Upper lobe of left lung (tissue), 6 donors: ENCODE data around the gene KRTAP10-5. TPM values are rescaled to one million over a fixed set of nuclear protein-coding genes. Genes with fewer than 3 reads are reported as not detected.

Experiments
- ATAC-seq, 2 donors: fragments of 200-7000 bp; cut with Tn5 transposase; one replicate each; pipeline ENCODE4 v1.9.1; 2022; ENCODE audit warnings: mild to moderate bottlenecking in 2 of 2, moderate library complexity in 2 of 2; ENCODE audit not compliant: low FRiP score in 2 of 2
- DNase-seq, 2 donors: peaks; one replicate each; pipeline ENCODE4 v3.0.0-alpha.2; 2019 to 2020
- H3K27ac ChIP-seq, 4 donors: fragments of 200-600 bp; sonication (generic); one replicate each; pipeline ENCODE4 v1.5.1; 2016 to 2019
- H3K27me3 ChIP-seq, 4 donors: fragments of 200-600 bp; sonication (generic); one replicate each; pipeline ENCODE4 v1.5.1; 2017 to 2019
- H3K36me3 ChIP-seq, 4 donors: fragments of 200-600 bp; sonication (generic); one replicate each; pipeline ENCODE4 v1.5.1; 2016 to 2019
- H3K4me1 ChIP-seq, 4 donors: fragments of 200-600 bp; sonication (generic); one replicate each; pipeline ENCODE4 v1.5.1; 2018 to 2019
- H3K4me3 ChIP-seq, 4 donors: fragments of 200-600 bp; sonication (generic); one replicate each; pipeline ENCODE4 v1.5.1; 2017 to 2019; ENCODE audit warnings: mild to moderate bottlenecking in 2 of 4, moderate library complexity in 1 of 4
- H3K9me3 ChIP-seq, 4 donors: fragments of 200-600 bp; sonication (generic); one replicate each; pipeline ENCODE4 v1.5.1; 2018 to 2019
- EP300 ChIP-seq, 4 donors: sonication (generic); formaldehyde crosslinking; IDR thresholded peaks; one replicate each; pipeline ENCODE4 v1.5.1; 2017; ENCODE audit warnings: antibody characterized with exemption in 4 of 4, control low read depth in 2 of 4
- POLR2A ChIP-seq, 4 donors: fragments of 450-650 bp; IDR thresholded peaks; one replicate each; pipeline ENCODE4 v1.5.1; 2016 to 2017; ENCODE audit warnings: antibody characterized with exemption in 4 of 4, mild to moderate bottlenecking in 2 of 4
- POLR2AphosphoS5 ChIP-seq, 2 donors: sonication (generic); formaldehyde crosslinking; IDR thresholded peaks; one replicate each; pipeline ENCODE4 v1.5.1; 2017; ENCODE audit warnings: antibody characterized with exemption in 2 of 2
- WGBS, 2 donors: methylation state at CpG; one replicate each; pipeline ENCODE4 v1.1.5; 2017 to 2018; 5-methylcytosine and 5-hydroxymethylcytosine counted together
- total RNA-seq, 6 donors: library from RNA; depleted of rRNA in 4 of 6; stranded (reverse); fragments of >200 nt in 4 of 6; gene quantifications; one replicate each; pipeline versions ENCODE4 v1.1.0 to v1.2.1, GENCODE V29; 2016 to 2021
- TF ChIP-seq, protein P1 (sequence below), 6 experiments: fragments of 450-650 bp in 4 of 6; fragments of 200-600 bp in 2 of 6; sonication (generic) in 2 of 6; IDR thresholded peaks; one replicate each; pipeline ENCODE4 v1.5.1; 2016 to 2019; ENCODE audit warnings: antibody characterized with exemption in 6 of 6
- donor health status: DM: no; HTN: no; CAD: no; lungs with moderate emphysema.
- donor health status: DM: no; HTN: yes; CAD: no; lungs with severe emphysema.

KRTAP10-5 gene
- total RNA-seq, 6 donors from 2014 or later: not detected

- no peak overlapping the region for H3K4me3 ChIP-seq
- no peaks in the 10 kb centered on the region for H3K4me1 ChIP-seq
- no peaks in the 10 kb centered on the region for H3K36me3 ChIP-seq
- no peak overlapping the region for H3K27ac ChIP-seq
- ATAC-seq: no peak
- no peak for TF ChIP-seq POLR2AphosphoS5 (IDR thresholded peaks at IDR 0.05)
- WGBS, 2 donors: 92 to 100% methylated on average over 2 of the region's 2 CpGs
- no peaks in the 10 kb centered on the region for H3K9me3 ChIP-seq
- DNase-seq: no peak
- peaks cover 0 to 5% (median 0%) of the 10 kb centered on the region in 4 donors for H3K27me3 ChIP-seq
Observed at GRCh38 chr21:44589094-44589493, 8.7 kb upstream of the KRTAP10-5 start.

DNA sequence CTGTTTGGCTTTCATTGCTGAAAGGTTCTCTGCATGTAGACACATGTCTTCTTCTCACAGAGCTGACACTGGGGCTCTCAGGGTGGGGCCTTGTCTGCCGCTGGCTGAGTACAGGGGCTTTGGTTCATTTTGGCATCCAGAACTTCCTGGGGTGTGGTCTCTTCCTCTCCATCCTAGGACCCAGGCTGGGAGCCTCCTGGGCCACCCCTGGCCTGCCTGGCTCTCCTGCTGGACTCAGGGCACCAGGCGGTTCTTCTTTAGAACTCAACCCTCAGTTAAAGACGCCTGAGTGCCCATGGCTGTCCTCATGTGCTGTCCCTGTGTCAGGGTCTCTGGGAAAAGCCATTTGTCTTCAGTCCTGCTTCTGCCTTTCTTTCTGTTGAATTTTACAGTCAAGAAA is 5.5 kb upstream of the KRTAP10-5 start:
- Histone ChIP-seq H3K4me1 (no peaks in the 10 kb centered on the region), H3K9me3 (peaks cover 0 to 14% (median 3%) of the 10 kb centered on the region in 4 donors), H3K36me3 (no peaks in the 10 kb centered on the region), H3K27me3 (peaks cover 0 to 5% (median 0%) of the 10 kb centered on the region in 4 donors), H3K27ac (no peak overlapping the region), H3K4me3 (no peak overlapping the region)
- WGBS, 2 donors: 74 to 89% methylated on average over 2 to 3 of the region's 3 CpGs
- DNase-seq (no peak), ATAC-seq (no peak)
- TF ChIP-seq, protein P1, sequence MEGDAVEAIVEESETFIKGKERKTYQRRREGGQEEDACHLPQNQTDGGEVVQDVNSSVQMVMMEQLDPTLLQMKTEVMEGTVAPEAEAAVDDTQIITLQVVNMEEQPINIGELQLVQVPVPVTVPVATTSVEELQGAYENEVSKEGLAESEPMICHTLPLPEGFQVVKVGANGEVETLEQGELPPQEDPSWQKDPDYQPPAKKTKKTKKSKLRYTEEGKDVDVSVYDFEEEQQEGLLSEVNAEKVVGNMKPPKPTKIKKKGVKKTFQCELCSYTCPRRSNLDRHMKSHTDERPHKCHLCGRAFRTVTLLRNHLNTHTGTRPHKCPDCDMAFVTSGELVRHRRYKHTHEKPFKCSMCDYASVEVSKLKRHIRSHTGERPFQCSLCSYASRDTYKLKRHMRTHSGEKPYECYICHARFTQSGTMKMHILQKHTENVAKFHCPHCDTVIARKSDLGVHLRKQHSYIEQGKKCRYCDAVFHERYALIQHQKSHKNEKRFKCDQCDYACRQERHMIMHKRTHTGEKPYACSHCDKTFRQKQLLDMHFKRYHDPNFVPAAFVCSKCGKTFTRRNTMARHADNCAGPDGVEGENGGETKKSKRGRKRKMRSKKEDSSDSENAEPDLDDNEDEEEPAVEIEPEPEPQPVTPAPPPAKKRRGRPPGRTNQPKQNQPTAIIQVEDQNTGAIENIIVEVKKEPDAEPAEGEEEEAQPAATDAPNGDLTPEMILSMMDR (IDR thresholded peaks at IDR 0.05): no peak
- TF ChIP-seq POLR2A (IDR thresholded peaks at IDR 0.05) (no peak), POLR2AphosphoS5 (IDR thresholded peaks at IDR 0.05) (no peak), EP300 (IDR thresholded peaks at IDR 0.05) (no peak)

DNA sequence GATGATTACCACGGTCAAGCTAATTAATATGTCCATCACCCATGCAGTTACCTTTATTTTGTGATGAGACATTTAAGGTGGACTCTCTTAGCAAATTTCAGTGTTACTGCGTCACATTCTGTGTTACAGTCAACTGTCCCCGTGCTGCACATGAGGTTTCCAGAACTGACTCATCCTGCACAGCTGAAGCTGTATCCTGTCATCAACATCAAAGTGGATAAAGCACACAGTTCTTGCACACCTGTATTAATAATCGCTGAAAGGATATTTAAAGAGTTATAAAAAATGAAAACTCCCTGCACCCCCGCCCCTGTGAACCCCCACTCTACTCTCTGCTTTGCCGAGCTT is 3.4 kb upstream of the KRTAP10-5 start:
- Histone ChIP-seq H3K4me1 (no peaks in the 10 kb centered on the region), H3K36me3 (no peaks in the 10 kb centered on the region), H3K9me3 (peaks cover 0 to 18% (median 4%) of the 10 kb centered on the region in 4 donors), H3K27me3 (no peaks in the 10 kb centered on the region), H3K4me3 (no peak overlapping the region), H3K27ac (no peak overlapping the region)
- 77 to 82% methylated on average over 6 of the region's 6 CpGs for WGBS, 2 donors
- ATAC-seq (no peak), DNase-seq (no peak)
- TF ChIP-seq, protein P1 (IDR thresholded peaks at IDR 0.05): no peak
- TF ChIP-seq EP300 (IDR thresholded peaks at IDR 0.05): no peak
- TF ChIP-seq POLR2AphosphoS5 (IDR thresholded peaks at IDR 0.05): no peak
- no peak for TF ChIP-seq POLR2A (IDR thresholded peaks at IDR 0.05)

DNA sequence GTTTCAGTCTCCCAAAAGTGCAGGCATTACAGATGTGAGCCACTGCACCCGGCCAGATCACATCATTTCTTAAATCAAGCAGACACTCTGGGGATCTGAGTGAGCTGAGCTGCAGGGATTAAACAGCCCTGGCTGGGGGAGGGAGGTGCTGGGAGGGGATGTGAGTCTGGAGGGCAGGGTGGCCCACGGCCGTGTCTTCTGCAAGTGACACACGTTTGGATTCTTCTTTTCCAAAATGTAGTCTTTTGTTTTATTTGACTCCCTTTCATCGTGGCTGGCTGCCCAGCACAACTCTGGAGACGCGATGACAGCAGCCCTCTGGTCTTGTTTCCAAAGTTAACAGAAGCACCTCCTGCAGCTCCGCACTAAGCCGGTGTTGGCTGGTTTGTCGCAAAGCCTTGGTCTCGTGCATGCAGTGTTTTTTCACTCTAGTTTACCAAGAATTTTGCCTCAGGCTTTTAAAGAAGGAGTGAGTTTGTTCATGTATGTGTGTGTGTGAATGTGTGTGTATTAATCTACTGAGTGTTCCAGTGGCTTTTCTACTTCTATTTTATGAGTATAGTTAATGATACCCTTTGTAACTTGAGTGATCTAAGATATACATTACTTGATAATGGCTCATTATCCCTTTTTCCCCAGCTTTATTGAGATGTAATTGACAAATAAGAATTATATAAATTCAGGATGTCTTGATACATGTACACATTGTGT is 2.8 kb upstream of the KRTAP10-5 start:
- TF ChIP-seq, protein P1 (IDR thresholded peaks at IDR 0.05): no peak
- TF ChIP-seq POLR2AphosphoS5 (IDR thresholded peaks at IDR 0.05) (no peak), EP300 (IDR thresholded peaks at IDR 0.05) (no peak), POLR2A (IDR thresholded peaks at IDR 0.05) (no peak)
- no peaks in the 10 kb centered on the region for H3K4me1 ChIP-seq

GRCh38 chr21:44582055-44582454 is 1.7 kb upstream of the KRTAP10-5 start:
- ATAC-seq (no peak), DNase-seq (no peak)
- Histone ChIP-seq H3K4me1 (no peaks in the 10 kb centered on the region), H3K4me3 (no peak overlapping the region), H3K9me3 (peaks cover 0 to 26% (median 8%) of the 10 kb centered on the region in 4 donors), H3K27ac (no peak overlapping the region), H3K36me3 (no peaks in the 10 kb centered on the region), H3K27me3 (no peaks in the 10 kb centered on the region)
- TF ChIP-seq, protein P1 (IDR thresholded peaks at IDR 0.05): no peak
- TF ChIP-seq EP300 (IDR thresholded peaks at IDR 0.05) (no peak), POLR2AphosphoS5 (IDR thresholded peaks at IDR 0.05) (no peak), POLR2A (IDR thresholded peaks at IDR 0.05) (no peak)
- 77 to 79% methylated on average over 15 of the region's 15 CpGs for WGBS, 2 donors

More for the DNA sequence above, 2.8 kb upstream of the KRTAP10-5 start:
- 21 to 24% methylated on average over 11 of the region's 11 CpGs for WGBS, 2 donors
- Histone ChIP-seq H3K36me3 (no peaks in the 10 kb centered on the region), H3K4me3 (no peak overlapping the region), H3K9me3 (peaks cover 0 to 18% (median 4%) of the 10 kb centered on the region in 4 donors), H3K27ac (no peak overlapping the region), H3K27me3 (no peaks in the 10 kb centered on the region)
- no peak for ATAC-seq
- no peak for DNase-seq
